HepG2 (cell line): ENCODE measurements around the gene SPECC1L. TPM values are rescaled to one million over a fixed set of nuclear protein-coding genes. Genes with fewer than 3 reads are reported as not detected.

Experiments used
- HNRNPK ChIP-seq: fragments of 200-400 bp; formaldehyde crosslinking; IDR thresholded peaks from 2 replicates; pipeline ENCODE4 v1.6.1; 2018; ENCODE audit warnings: low read length, low read depth, moderate library complexity, mild to moderate bottlenecking; ENCODE audit not compliant: poor library complexity, severe bottlenecking
- MED1 ChIP-seq: sonication (generic); formaldehyde crosslinking; IDR thresholded peaks from 2 replicates; pipeline ENCODE4 v1.4.0; 2020; ENCODE audit warnings: missing genetic modification reagents
- NFE2L2 ChIP-seq: fragments of 150-350 bp; IDR thresholded peaks from 2 replicates; pipeline ENCODE4 v1.6.1; 2014; ENCODE audit warnings: low read length
- SALL1 ChIP-seq: sonication (generic); formaldehyde crosslinking; IDR thresholded peaks from 2 replicates; pipeline ENCODE4 v1.8.0; 2022; ENCODE audit warnings: mild to moderate bottlenecking, missing genetic modification reagents
- SIX1 ChIP-seq: sonication (generic); formaldehyde crosslinking; IDR thresholded peaks from 2 replicates; pipeline ENCODE4 v1.4.0; 2020; ENCODE audit warnings: missing genetic modification reagents, borderline replicate concordance
- SOX6 ChIP-seq, 2 experiments: fragments of 450-650 bp in 1 of 2; sonication (generic) in 1 of 2; formaldehyde crosslinking in 1 of 2; IDR thresholded peaks; 2 replicates each; pipeline versions ENCODE4 v1.4.0 to v1.6.1; 2017 to 2020; ENCODE audit warnings: antibody characterized with exemption in 1 of 2, mild to moderate bottlenecking in 1 of 2, missing genetic modification reagents in 1 of 2
- SRSF1 ChIP-seq: fragments of 200-400 bp; formaldehyde crosslinking; optimal IDR thresholded peaks from 2 replicates; pipeline ENCODE3; 2017; ENCODE audit warnings: mild to moderate bottlenecking, low read depth, low read length, moderate library complexity
- ZNF205 ChIP-seq: IDR thresholded peaks from 2 replicates; pipeline ENCODE4 v1.6.1; 2018; ENCODE audit warnings: missing biosample characterization, missing genetic modification reagents
- ZNF746 ChIP-seq: sonication (generic); formaldehyde crosslinking; IDR thresholded peaks from 2 replicates; pipeline ENCODE4 v1.8.0; 2022; ENCODE audit warnings: mild to moderate bottlenecking, missing genetic modification reagents
- polyA plus RNA-seq, 8 experiments: library from polyadenylated mRNA; depleted of rRNA in 3 of 8; stranded (reverse) in 7 of 8; unstranded in 1 of 8; fragments of >200 nt; fragmentation: Illumina TruSeq in 4 of 8; extraction: Trizol in 4 of 8; gene quantifications; 2 replicates each; pipeline versions ENCODE4 v1.2.1 to v1.2.3, GENCODE V29; 2011 to 2016; ENCODE audit warnings: low read depth in 4 of 8, missing spikeins in 1 of 8, mixed read lengths in 1 of 8; ENCODE audit not compliant: insufficient read depth in 1 of 8
- total RNA-seq, 5 experiments: library from RNA; depleted of rRNA; stranded (reverse); fragments of >200 nt; fragmentation: Illumina TruSeq; extraction: Trizol; gene quantifications; 2 replicates each; pipeline ENCODE4 v1.2.3, GENCODE V29; 2016; ENCODE audit warnings: low read depth in 1 of 5
- TF ChIP-seq, protein P1 (sequence below): sonication (generic); formaldehyde crosslinking; IDR thresholded peaks from 2 replicates; pipeline ENCODE4 v1.5.1; 2020; ENCODE audit warnings: mild to moderate bottlenecking, missing genetic modification reagents, moderate library complexity
- TF ChIP-seq, protein P2 (sequence below): sonication (generic); formaldehyde crosslinking; IDR thresholded peaks from 2 replicates; pipeline ENCODE4 v1.4.0; 2020; ENCODE audit warnings: missing genetic modification reagents, mild to moderate bottlenecking, borderline replicate concordance
- TF ChIP-seq, protein P3 (sequence below): IDR thresholded peaks from 2 replicates; pipeline ENCODE4 v1.6.1; 2012; ENCODE audit warnings: inconsistent platforms
- TF ChIP-seq, protein P4 (sequence below): sonication (generic); formaldehyde crosslinking; IDR thresholded peaks from 2 replicates; pipeline ENCODE4 v1.4.0; 2020; ENCODE audit warnings: mild to moderate bottlenecking, missing genetic modification reagents
- TF ChIP-seq, protein P5 (sequence below): sonication (generic); formaldehyde crosslinking; IDR thresholded peaks from 2 replicates; pipeline ENCODE4 v1.4.0; 2020; ENCODE audit warnings: missing genetic modification reagents, borderline replicate concordance

The SPECC1L gene
- total and polyA plus RNA-seq, 2 of the 13 experiments (the other 11 are each of a cell fraction or from before 2014, with no cell fraction given) = 14.1 to 30.3 TPM

DNA sequence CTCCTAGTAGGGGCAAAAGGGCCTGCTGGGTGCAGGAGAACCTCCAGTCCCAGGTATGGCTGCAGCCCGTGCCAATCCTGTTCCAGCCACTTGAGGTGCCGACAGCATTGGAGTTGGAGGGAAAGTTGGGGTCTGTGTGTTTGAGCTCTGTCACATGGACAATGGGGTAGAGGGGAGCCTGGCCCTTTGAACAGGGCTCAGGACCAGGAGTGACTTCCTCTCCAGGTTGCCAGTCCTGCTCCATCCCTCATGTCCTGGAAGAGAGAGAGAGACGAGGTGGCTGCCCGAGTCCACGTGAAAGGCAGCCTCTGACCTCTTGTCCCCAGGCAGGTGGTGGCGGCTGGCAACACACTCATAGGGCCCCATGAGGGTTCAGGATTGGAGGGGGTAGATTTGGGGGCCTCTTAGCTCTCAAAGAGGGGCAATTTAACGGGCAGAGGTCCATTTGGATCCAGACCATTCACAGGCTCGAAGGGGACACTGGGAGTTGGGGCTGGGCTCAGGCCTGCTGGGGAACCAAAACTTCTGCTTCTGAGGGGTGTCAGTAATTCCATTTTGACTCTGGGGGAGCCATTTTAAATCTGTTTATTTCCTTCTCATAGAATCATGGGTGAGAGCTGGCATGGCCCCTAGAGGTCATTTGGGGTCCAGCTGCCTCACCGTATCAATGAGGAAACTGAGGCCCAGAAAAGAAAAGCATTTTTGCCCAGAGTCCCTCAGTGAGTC is 160.8 kb downstream of the SPECC1L start (continued):
- TF ChIP-seq, protein P1, sequence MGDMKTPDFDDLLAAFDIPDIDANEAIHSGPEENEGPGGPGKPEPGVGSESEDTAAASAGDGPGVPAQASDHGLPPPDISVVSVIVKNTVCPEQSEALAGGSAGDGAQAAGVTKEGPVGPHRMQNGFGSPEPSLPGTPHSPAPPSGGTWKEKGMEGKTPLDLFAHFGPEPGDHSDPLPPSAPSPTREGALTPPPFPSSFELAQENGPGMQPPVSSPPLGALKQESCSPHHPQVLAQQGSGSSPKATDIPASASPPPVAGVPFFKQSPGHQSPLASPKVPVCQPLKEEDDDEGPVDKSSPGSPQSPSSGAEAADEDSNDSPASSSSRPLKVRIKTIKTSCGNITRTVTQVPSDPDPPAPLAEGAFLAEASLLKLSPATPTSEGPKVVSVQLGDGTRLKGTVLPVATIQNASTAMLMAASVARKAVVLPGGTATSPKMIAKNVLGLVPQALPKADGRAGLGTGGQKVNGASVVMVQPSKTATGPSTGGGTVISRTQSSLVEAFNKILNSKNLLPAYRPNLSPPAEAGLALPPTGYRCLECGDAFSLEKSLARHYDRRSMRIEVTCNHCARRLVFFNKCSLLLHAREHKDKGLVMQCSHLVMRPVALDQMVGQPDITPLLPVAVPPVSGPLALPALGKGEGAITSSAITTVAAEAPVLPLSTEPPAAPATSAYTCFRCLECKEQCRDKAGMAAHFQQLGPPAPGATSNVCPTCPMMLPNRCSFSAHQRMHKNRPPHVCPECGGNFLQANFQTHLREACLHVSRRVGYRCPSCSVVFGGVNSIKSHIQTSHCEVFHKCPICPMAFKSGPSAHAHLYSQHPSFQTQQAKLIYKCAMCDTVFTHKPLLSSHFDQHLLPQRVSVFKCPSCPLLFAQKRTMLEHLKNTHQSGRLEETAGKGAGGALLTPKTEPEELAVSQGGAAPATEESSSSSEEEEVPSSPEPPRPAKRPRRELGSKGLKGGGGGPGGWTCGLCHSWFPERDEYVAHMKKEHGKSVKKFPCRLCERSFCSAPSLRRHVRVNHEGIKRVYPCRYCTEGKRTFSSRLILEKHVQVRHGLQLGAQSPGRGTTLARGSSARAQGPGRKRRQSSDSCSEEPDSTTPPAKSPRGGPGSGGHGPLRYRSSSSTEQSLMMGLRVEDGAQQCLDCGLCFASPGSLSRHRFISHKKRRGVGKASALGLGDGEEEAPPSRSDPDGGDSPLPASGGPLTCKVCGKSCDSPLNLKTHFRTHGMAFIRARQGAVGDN (CRISPR knock-in tag) = peak; percentile 46
- TF ChIP-seq, protein P2, sequence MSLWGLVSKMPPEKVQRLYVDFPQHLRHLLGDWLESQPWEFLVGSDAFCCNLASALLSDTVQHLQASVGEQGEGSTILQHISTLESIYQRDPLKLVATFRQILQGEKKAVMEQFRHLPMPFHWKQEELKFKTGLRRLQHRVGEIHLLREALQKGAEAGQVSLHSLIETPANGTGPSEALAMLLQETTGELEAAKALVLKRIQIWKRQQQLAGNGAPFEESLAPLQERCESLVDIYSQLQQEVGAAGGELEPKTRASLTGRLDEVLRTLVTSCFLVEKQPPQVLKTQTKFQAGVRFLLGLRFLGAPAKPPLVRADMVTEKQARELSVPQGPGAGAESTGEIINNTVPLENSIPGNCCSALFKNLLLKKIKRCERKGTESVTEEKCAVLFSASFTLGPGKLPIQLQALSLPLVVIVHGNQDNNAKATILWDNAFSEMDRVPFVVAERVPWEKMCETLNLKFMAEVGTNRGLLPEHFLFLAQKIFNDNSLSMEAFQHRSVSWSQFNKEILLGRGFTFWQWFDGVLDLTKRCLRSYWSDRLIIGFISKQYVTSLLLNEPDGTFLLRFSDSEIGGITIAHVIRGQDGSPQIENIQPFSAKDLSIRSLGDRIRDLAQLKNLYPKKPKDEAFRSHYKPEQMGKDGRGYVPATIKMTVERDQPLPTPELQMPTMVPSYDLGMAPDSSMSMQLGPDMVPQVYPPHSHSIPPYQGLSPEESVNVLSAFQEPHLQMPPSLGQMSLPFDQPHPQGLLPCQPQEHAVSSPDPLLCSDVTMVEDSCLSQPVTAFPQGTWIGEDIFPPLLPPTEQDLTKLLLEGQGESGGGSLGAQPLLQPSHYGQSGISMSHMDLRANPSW (CRISPR knock-in tag) = no peak
- TF ChIP-seq, protein P3, sequence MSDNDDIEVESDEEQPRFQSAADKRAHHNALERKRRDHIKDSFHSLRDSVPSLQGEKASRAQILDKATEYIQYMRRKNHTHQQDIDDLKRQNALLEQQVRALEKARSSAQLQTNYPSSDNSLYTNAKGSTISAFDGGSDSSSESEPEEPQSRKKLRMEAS = peak; percentile 31; the same call in 1 of the 2 replicates
- TF ChIP-seq, protein P4, sequence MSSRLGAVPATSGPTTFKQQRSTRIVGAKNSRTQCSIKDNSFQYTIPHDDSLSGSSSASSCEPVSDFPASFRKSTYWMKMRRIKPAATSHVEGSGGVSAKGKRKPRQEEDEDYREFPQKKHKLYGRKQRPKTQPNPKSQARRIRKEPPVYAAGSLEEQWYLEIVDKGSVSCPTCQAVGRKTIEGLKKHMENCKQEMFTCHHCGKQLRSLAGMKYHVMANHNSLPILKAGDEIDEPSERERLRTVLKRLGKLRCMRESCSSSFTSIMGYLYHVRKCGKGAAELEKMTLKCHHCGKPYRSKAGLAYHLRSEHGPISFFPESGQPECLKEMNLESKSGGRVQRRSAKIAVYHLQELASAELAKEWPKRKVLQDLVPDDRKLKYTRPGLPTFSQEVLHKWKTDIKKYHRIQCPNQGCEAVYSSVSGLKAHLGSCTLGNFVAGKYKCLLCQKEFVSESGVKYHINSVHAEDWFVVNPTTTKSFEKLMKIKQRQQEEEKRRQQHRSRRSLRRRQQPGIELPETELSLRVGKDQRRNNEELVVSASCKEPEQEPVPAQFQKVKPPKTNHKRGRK (CRISPR knock-in tag) = no peak
- TF ChIP-seq ZNF746 (CRISPR knock-in tag) (no peak), SRSF1 (no peak), HNRNPK (no peak), MED1 (no peak), SOX6 (IDR thresholded peaks at IDR 0.05) (no peak), SOX6 (CRISPR knock-in tag; IDR thresholded peaks at IDR 0.05) (no peak), ZNF205 (CRISPR knock-in tag) (no peak), NFE2L2 (no peak), SIX1 (no peak), SALL1 (CRISPR knock-in tag) (0 out of 2 replicates have a peak, but pooled peaks have one; percentile 3)
- TF ChIP-seq, protein P5, sequence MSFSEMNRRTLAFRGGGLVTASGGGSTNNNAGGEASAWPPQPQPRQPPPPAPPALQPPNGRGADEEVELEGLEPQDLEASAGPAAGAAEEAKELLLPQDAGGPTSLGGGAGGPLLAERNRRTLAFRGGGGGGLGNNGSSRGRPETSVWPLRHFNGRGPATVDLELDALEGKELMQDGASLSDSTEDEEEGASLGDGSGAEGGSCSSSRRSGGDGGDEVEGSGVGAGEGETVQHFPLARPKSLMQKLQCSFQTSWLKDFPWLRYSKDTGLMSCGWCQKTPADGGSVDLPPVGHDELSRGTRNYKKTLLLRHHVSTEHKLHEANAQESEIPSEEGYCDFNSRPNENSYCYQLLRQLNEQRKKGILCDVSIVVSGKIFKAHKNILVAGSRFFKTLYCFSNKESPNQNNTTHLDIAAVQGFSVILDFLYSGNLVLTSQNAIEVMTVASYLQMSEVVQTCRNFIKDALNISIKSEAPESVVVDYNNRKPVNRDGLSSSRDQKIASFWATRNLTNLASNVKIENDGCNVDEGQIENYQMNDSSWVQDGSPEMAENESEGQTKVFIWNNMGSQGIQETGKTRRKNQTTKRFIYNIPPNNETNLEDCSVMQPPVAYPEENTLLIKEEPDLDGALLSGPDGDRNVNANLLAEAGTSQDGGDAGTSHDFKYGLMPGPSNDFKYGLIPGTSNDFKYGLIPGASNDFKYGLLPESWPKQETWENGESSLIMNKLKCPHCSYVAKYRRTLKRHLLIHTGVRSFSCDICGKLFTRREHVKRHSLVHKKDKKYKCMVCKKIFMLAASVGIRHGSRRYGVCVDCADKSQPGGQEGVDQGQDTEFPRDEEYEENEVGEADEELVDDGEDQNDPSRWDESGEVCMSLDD (CRISPR knock-in tag) = no peak
